ENCODE data around the gene GTF2IRD1. TPM values are rescaled to one million over a fixed set of nuclear protein-coding genes. Genes with fewer than 3 reads are reported as not detected.

Gene GTF2IRD1
- total and polyA plus RNA-seq, 2 of the 13 experiments (the other 11 are each of a cell fraction or from before 2014, with no cell fraction given): 16.5 to 26.7 TPM

DNA sequence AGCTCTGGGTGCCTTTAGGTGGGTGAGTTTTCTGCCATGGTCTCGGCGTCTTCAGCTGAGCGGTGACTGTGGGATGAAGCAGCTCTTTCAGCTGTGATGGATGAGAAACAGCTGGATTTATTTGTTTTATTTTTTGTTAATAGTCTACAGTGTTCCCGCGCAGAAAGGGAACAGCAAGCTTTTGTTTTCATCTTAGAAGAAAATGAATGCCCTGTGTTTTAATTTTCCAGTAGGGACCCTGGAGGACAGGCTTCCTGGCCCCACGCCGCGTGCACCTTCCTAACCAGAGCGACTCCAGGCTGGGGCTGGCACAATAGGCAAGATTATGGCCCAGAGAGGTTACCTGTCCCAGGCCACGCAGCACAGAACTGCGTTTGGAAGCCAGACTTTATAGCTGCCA, 57.6 kb downstream of the GTF2IRD1 start:
- ATAC-seq: no peak
- in situ Hi-C loops (cut with HindIII; ENCODE audit: extremely low pct_ligation_motif_present, low pct_unique_long_range_greater_than_20kb): no loop called here
- 92% methylated on average over 11 of the region's 11 CpGs for WGBS (ENCODE audit: low lambda C conversion rate)
- H3K9me3 ChIP-seq (ENCODE audit: low read length): no peaks in the 10 kb centered on the region
- DNase-seq (ENCODE audit: low spot score): no peak
- intact Hi-C loops (cut with micrococcal nuclease; ENCODE audit: unreplicated experiment): no loop called here
- H3K9ac ChIP-seq (ENCODE audit: insufficient read depth, low read depth, low read length): no peak overlapping the region
- H3K4me3 ChIP-seq (replicated peaks in 1 of 3; ENCODE audit: insufficient read depth in 1 of 3, low read depth in 2 of 3, low read length in 3 of 3): no peak overlapping the region
- no peaks in the 10 kb centered on the region for H3K79me2 ChIP-seq (ENCODE audit: insufficient read depth, low read length)
- no peak overlapping the region for H3K27ac ChIP-seq (ENCODE audit: extremely low read length, insufficient read depth, low read length)
- BruUV-seq (replicated peaks): no TSS peak
- FAIRE-seq: no peak
- POLR2A ChIA-PET: no interaction called here
- no peak overlapping the region for H3K4me2 ChIP-seq (ENCODE audit: low read depth, low read length)
- CTCF ChIA-PET (ENCODE audit: low intra/inter-chr PET ratio, low total read pairs): no interaction called here
- no peaks in the 10 kb centered on the region for H3K4me1 ChIP-seq (ENCODE audit: insufficient read depth, low read length)
- no peak overlapping the region for H2AFZ ChIP-seq (ENCODE audit: low read length)
- H4K20me1 ChIP-seq (ENCODE audit: insufficient read depth, low read length): peaks cover 4% of the 10 kb centered on the region; the same call in 1 of the 2 replicates
- peaks cover 12 to 48% of the 10 kb centered on the region in 2 experiments; a peak in 4 of 5 replicates for H3K36me3 ChIP-seq (replicated peaks in 1 of 2; ENCODE audit: control insufficient read depth in 1 of 2, insufficient read depth in 2 of 2, low read length in 2 of 2)
- TF ChIP-seq ZNF768 (CRISPR knock-in tag; IDR thresholded peaks at IDR 0.05) (peak; percentile 57; the same call in 1 of the 2 replicates), ZBTB7B (CRISPR knock-in tag; IDR thresholded peaks at IDR 0.05) (no peak)
- H3K27me3 ChIP-seq (ENCODE audit: control insufficient read depth in 1 of 2, insufficient read depth in 2 of 2, low read length in 2 of 2): no peaks in the 10 kb centered on the region

DNA sequence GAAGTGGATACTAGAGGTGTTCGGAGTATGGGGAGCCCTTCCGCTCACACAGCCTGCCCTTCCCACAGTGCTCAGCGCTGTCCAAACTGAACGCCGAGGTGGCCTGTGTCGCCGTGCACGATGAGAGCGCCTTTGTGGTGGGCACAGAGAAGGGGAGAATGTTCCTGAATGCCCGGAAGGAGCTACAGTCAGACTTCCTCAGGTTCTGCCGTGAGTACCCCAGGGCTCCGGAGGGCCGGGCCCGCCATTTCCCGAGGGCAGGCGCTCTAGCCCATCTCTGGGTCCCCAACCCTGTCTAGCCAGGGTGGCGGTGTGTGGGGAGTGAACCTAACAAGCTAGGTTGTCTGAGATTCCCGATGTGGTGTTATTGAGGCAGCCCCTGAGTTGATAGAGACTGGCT, 59.1 kb downstream of the GTF2IRD1 start:
- in situ Hi-C loops (cut with HindIII; ENCODE audit: extremely low pct_ligation_motif_present, low pct_unique_long_range_greater_than_20kb): no loop called here
- Histone ChIP-seq H3K9me3 (ENCODE audit: low read length) (no peaks in the 10 kb centered on the region), H3K36me3 (replicated peaks in 1 of 2; ENCODE audit: control insufficient read depth in 1 of 2, insufficient read depth in 2 of 2, low read length in 2 of 2) (peaks cover 12 to 52% of the 10 kb centered on the region in 2 experiments; a peak in 4 of 5 replicates), H3K4me1 (ENCODE audit: insufficient read depth, low read length) (no peaks in the 10 kb centered on the region), H3K4me2 (ENCODE audit: low read depth, low read length) (no peak overlapping the region), H3K27me3 (ENCODE audit: control insufficient read depth in 1 of 2, insufficient read depth in 2 of 2, low read length in 2 of 2) (no peaks in the 10 kb centered on the region), H3K4me3 (replicated peaks in 1 of 3; ENCODE audit: insufficient read depth in 1 of 3, low read depth in 2 of 3, low read length in 3 of 3) (no peak overlapping the region), H4K20me1 (ENCODE audit: insufficient read depth, low read length) (peaks cover under 1% of the 10 kb centered on the region; the same call in 1 of the 2 replicates), H3K79me2 (ENCODE audit: insufficient read depth, low read length) (no peaks in the 10 kb centered on the region), H3K27ac (ENCODE audit: extremely low read length, insufficient read depth, low read length) (no peak overlapping the region), H3K9ac (ENCODE audit: insufficient read depth, low read depth, low read length) (no peak overlapping the region), H2AFZ (ENCODE audit: low read length) (no peak overlapping the region)
- CTCF ChIA-PET (ENCODE audit: low intra/inter-chr PET ratio, low total read pairs): no interaction called here
- no TSS peak for BruUV-seq (replicated peaks)
- 92% methylated on average over 16 of the region's 18 CpGs for WGBS (ENCODE audit: low lambda C conversion rate)
- ATAC-seq (no peak), FAIRE-seq (no peak), DNase-seq (ENCODE audit: low spot score) (no peak)
- TF ChIP-seq, protein P1, sequence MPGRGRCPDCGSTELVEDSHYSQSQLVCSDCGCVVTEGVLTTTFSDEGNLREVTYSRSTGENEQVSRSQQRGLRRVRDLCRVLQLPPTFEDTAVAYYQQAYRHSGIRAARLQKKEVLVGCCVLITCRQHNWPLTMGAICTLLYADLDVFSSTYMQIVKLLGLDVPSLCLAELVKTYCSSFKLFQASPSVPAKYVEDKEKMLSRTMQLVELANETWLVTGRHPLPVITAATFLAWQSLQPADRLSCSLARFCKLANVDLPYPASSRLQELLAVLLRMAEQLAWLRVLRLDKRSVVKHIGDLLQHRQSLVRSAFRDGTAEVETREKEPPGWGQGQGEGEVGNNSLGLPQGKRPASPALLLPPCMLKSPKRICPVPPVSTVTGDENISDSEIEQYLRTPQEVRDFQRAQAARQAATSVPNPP (CRISPR knock-in tag; IDR thresholded peaks at IDR 0.05): no peak
- TF ChIP-seq, protein P2, sequence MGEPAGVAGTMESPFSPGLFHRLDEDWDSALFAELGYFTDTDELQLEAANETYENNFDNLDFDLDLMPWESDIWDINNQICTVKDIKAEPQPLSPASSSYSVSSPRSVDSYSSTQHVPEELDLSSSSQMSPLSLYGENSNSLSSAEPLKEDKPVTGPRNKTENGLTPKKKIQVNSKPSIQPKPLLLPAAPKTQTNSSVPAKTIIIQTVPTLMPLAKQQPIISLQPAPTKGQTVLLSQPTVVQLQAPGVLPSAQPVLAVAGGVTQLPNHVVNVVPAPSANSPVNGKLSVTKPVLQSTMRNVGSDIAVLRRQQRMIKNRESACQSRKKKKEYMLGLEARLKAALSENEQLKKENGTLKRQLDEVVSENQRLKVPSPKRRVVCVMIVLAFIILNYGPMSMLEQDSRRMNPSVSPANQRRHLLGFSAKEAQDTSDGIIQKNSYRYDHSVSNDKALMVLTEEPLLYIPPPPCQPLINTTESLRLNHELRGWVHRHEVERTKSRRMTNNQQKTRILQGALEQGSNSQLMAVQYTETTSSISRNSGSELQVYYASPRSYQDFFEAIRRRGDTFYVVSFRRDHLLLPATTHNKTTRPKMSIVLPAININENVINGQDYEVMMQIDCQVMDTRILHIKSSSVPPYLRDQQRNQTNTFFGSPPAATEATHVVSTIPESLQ (CRISPR knock-in tag; conservative IDR thresholded peaks at IDR 0.05): no peak
- TF ChIP-seq AGO2 (optimal IDR thresholded peaks at IDR 0.05; ENCODE audit: low read depth, low read length) (peak; percentile 50), RFX3 (CRISPR knock-in tag; IDR thresholded peaks at IDR 0.05) (no peak)
- intact Hi-C loops (cut with micrococcal nuclease; ENCODE audit: unreplicated experiment): no loop called here
- POLR2A ChIA-PET: no interaction called here
